Activated B cell treated with CpG ODN at 0.5 μM for 24 hours (primary cell): ENCODE measurements around the gene B3GALT6. TPM values are rescaled to one million over a fixed set of nuclear protein-coding genes. Genes with fewer than 3 reads are reported as not detected.
A peak's percentile ranks its signal among the peaks of the same experiment; 100 is the strongest.

Experiments
- ATAC-seq: fragments of 200-7000 bp; cut with Tn5 transposase; one replicate; pipeline ENCODE4 v1.10.0; 2021; ENCODE audit warnings: low read depth, mild to moderate bottlenecking, moderate library complexity
- CTCF ChIA-PET: fragments of 350-600 bp; sonication (Branson Sonifier 250); formaldehyde crosslinking; loops from one replicate; lab custom pipeline; 2021; ENCODE audit warnings: antibody characterized with exemption; lab: Charles Lee
- POLR2A ChIA-PET: fragments of 350-600 bp; sonication (Branson Sonifier 250); formaldehyde crosslinking; loops from one replicate; lab custom pipeline; 2021; ENCODE audit warnings: antibody characterized with exemption; lab: Charles Lee
- DNase-seq: peaks from one replicate; pipeline ENCODE4 v3.0.0; 2022
- H3K27ac Mint-ChIP-seq: one replicate; pipeline ENCODE4 v1.8.0; 2020; ENCODE audit warnings: mixed read lengths
- H3K27me3 Mint-ChIP-seq: one replicate; pipeline ENCODE4 v1.8.0; 2021; ENCODE audit warnings: mixed read lengths
- H3K36me3 Mint-ChIP-seq: one replicate; pipeline ENCODE4 v1.8.0; 2021; ENCODE audit warnings: low read depth, mixed read lengths
- H3K4me1 Mint-ChIP-seq: one replicate; pipeline ENCODE4 v1.8.0; 2021; ENCODE audit warnings: mixed read lengths
- H3K4me3 Mint-ChIP-seq: one replicate; pipeline ENCODE4 v1.8.0; 2020; ENCODE audit warnings: mild to moderate bottlenecking, mixed read lengths
- H3K9me3 Mint-ChIP-seq: one replicate; pipeline ENCODE4 v1.8.0; 2020; ENCODE audit warnings: mixed read lengths
- intact Hi-C: fragments of 100-400 bp; cut with micrococcal nuclease; formaldehyde crosslinking; loops from one replicate; pipeline ENCODE4 v1.15.1; 2024
- total RNA-seq: library from RNA; stranded (reverse); gene quantifications from 2 replicates; pipeline ENCODE4 v1.2.3, GENCODE V29; 2022
- TF ChIP-seq, protein P1 (sequence below): fragments of 200-600 bp; IDR thresholded peaks from one replicate; pipeline ENCODE4 v1.8.0; 2022; ENCODE audit warnings: antibody characterized with exemption, mild to moderate bottlenecking

Gene B3GALT6
- total RNA-seq, 1 donor from 2014 or later: 22.1 TPM

GRCh38 chr1:1237874-1238701 is 6.1 kb downstream of the B3GALT6 start:
- intact Hi-C loops: no loop called here
- DNase-seq (no peak), ATAC-seq (peak; percentile 66)
- TF ChIP-seq, protein P1, sequence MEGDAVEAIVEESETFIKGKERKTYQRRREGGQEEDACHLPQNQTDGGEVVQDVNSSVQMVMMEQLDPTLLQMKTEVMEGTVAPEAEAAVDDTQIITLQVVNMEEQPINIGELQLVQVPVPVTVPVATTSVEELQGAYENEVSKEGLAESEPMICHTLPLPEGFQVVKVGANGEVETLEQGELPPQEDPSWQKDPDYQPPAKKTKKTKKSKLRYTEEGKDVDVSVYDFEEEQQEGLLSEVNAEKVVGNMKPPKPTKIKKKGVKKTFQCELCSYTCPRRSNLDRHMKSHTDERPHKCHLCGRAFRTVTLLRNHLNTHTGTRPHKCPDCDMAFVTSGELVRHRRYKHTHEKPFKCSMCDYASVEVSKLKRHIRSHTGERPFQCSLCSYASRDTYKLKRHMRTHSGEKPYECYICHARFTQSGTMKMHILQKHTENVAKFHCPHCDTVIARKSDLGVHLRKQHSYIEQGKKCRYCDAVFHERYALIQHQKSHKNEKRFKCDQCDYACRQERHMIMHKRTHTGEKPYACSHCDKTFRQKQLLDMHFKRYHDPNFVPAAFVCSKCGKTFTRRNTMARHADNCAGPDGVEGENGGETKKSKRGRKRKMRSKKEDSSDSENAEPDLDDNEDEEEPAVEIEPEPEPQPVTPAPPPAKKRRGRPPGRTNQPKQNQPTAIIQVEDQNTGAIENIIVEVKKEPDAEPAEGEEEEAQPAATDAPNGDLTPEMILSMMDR: no peak
- Mint-ChIP-seq H3K27ac (no peak overlapping the region), H3K9me3 (no peaks in the 10 kb centered on the region), H3K4me3 (peak overlapping the region; percentile 32), H3K36me3 (peaks cover 18% of the 10 kb centered on the region), H3K4me1 (peaks cover 28% of the 10 kb centered on the region), H3K27me3 (no peaks in the 10 kb centered on the region)
- ChIA-PET POLR2A (interaction anchor here (0.9 to 1.5 kb wide), 2 partner anchors 100 to 116 kb away, joined by 3 to 6 read pairs; no protein-coding TSS in a partner anchor), CTCF (interaction anchor here (2.1 kb wide), 1 partner anchor 116 kb away, joined by 12 read pairs; no protein-coding TSS in a partner anchor)

DNA sequence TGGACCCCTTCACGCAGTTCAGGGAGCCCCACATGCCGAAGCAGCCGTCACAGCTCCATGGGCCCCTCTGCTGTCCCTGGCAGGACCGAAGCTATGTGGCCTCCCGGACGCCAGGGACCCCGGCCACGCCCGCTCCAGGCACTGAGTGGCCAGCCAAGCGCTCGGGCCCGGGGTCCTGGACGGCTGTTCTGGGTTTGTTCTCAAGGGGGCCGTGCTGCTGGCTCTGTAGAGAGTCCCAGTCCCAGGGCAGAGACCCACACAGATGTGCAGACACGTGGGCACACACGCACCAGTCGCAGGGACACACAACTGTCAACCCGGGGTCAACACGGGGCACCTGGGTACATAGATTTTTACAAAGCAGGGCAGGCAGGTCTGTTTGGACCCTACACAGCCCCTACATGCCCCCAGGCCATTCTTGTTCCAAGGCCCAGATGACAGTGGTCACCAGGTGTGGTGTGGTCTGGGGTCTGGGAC is 6.7 kb downstream of the B3GALT6 start:
- ChIA-PET POLR2A (interaction anchor here (0.6 to 1.7 kb wide), 5 partner anchors 26 to 175 kb away, joined by 3 to 6 read pairs (median 4); no protein-coding TSS in a partner anchor), CTCF (interaction anchor here (2.1 kb wide), 1 partner anchor 116 kb away, joined by 12 read pairs; no protein-coding TSS in a partner anchor)
- Mint-ChIP-seq H3K36me3 (peaks cover 14% of the 10 kb centered on the region), H3K4me1 (peaks cover 24% of the 10 kb centered on the region), H3K9me3 (no peaks in the 10 kb centered on the region), H3K4me3 (no peak overlapping the region), H3K27ac (no peak overlapping the region), H3K27me3 (no peaks in the 10 kb centered on the region)
- no peak for ATAC-seq
- TF ChIP-seq, protein P1: no peak
- intact Hi-C loops: no loop called here
- no peak for DNase-seq

GRCh38 chr1:1239227-1239613 is 7.2 kb downstream of the B3GALT6 start:
- DNase-seq: no peak
- intact Hi-C loops: no loop called here
- CTCF ChIA-PET: no interaction called here
- H3K4me3 Mint-ChIP-seq: no peak overlapping the region
- peaks cover 19% of the 10 kb centered on the region for H3K4me1 Mint-ChIP-seq
- POLR2A ChIA-PET: interaction anchor here (0.6 to 1.7 kb wide), 3 partner anchors 26 to 175 kb away, joined by 3 to 4 read pairs (median 4); no protein-coding TSS in a partner anchor
- peaks cover 9% of the 10 kb centered on the region for H3K36me3 Mint-ChIP-seq
- ATAC-seq: no peak
- TF ChIP-seq, protein P1: no peak
- no peaks in the 10 kb centered on the region for H3K9me3 Mint-ChIP-seq
- no peak overlapping the region for H3K27ac Mint-ChIP-seq
- H3K27me3 Mint-ChIP-seq: no peaks in the 10 kb centered on the region

DNA sequence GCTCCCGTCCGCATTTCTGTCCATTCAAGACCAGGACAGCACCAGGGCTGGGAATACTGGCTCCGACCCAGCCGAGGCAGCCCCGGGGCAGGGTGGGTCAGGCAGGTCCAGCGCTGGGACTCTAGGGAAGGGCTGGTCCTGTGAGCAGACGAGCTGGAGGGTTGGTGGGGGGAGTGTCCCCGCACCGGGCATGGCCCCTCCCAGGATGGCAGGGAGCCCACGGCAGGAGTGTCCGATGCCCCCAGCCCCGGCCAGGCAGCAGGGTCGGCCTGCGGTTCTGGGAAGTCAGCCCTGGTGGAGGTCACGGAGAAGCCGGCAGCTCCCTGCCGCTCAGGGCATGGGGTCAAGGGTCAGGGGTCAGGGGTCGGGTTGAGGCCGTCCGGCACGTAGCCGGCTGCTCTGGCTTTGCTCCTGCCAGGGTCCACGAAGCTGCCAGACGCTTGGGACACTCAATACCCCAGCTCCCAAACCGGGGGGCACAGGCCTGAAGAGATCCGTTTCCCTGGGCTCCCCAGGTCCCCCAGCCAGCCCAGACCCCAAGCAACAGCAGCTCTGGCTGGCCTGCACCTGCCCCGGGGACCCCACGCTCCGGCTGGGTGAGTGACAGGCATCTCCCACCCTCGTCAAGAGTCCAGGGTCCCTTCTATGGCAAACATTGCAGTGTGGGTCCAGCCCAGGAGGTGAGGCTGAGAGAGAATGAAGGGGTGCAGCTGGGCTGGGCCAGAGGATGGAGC is 7.7 kb downstream of the B3GALT6 start:
- intact Hi-C loops: no loop called here
- POLR2A ChIA-PET: interaction anchor here (1.1 to 1.7 kb wide), 2 partner anchors 27 to 176 kb away, joined by 3 to 4 read pairs; no protein-coding TSS in a partner anchor
- CTCF ChIA-PET: no interaction called here

More for the DNA sequence above, 7.7 kb downstream of the B3GALT6 start:
- Mint-ChIP-seq H3K27ac (no peak overlapping the region), H3K27me3 (no peaks in the 10 kb centered on the region), H3K36me3 (peaks cover 4% of the 10 kb centered on the region), H3K9me3 (no peaks in the 10 kb centered on the region), H3K4me1 (peaks cover 14% of the 10 kb centered on the region), H3K4me3 (no peak overlapping the region)
- TF ChIP-seq, protein P1: no peak
- DNase-seq (no peak), ATAC-seq (no peak)
